ENCODE results near the gene PSMG4. TPM values are rescaled to one million over a fixed set of nuclear protein-coding genes. Genes with fewer than 3 reads are reported as not detected.
A peak's percentile ranks its signal among the peaks of the same experiment; 100 is the strongest.

The PSMG4 gene
- total and polyA plus RNA-seq, 9 of the 15 experiments (the other 6 are each of a cell fraction or from before 2014, with no cell fraction given): 12.9 to 185 (median 52.0) TPM

DNA sequence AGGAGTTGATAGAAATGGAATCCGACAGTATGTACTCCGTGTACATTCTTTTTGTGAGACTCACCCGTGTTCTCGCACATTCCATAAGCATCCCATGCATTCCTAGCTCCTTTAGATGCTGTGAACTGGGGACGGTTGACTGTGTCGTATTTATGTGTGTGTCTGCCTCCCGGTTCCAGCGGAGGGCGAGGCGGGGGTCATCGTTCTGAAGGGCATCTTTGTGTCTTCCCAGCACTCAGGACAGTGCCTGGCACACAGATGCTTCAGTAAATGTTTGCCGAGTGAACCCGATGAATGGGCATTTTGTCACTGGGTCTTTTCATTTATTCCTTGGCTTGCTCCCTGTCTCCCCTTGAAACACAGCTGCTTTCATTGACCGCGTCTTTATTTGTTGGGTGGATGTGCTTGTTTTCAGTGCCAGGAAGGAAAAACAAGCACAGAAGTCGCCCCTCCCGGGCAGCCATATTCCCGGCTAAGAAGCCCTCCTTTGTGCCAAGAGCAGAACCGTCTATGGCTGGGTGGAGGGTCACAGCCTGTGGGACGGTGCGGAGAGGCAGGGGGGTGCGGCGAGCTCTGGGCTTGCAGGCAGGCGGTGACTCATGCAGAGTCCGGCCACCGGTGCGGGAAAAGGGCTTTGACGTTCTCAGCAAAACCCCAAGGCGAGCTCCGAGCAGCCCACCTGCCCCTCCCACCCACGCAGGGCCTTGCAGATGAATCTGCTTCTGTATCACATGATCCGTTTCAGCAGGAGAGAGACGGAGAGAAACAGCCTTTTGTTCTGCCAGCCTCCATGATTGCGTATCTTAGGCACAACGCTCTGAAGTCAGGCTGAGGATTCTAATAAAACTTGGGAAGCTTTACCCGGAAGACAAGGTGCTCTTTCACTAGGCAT lies 11.2 kb upstream of the PSMG4 start (continued):
- TF ChIP-seq, protein P1, sequence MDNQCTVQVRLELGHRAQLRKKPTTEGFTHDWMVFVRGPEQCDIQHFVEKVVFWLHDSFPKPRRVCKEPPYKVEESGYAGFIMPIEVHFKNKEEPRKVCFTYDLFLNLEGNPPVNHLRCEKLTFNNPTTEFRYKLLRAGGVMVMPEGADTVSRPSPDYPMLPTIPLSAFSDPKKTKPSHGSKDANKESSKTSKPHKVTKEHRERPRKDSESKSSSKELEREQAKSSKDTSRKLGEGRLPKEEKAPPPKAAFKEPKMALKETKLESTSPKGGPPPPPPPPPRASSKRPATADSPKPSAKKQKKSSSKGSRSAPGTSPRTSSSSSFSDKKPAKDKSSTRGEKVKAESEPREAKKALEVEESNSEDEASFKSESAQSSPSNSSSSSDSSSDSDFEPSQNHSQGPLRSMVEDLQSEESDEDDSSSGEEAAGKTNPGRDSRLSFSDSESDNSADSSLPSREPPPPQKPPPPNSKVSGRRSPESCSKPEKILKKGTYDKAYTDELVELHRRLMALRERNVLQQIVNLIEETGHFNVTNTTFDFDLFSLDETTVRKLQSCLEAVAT (IDR thresholded peaks at IDR 0.05): 0 out of 4 replicates have a peak, but pooled peaks of 1 of the 2 experiments have one; percentile 17
- TF ChIP-seq CEBPG (CRISPR knock-in tag; IDR thresholded peaks at IDR 0.05) (no peak), CEBPG (tag; conservative IDR thresholded peaks at IDR 0.05 in 1 of 2, IDR thresholded peaks at IDR 0.05 in 1 of 2) (no peak), ZBTB17 (CRISPR knock-in tag; IDR thresholded peaks at IDR 0.05) (peak; percentile 42; the same call in 1 of the 2 replicates), ZC3H4 (CRISPR knock-in tag; IDR thresholded peaks at IDR 0.05; ENCODE audit: borderline replicate concordance) (no peak), CXXC5 (CRISPR knock-in tag; IDR thresholded peaks at IDR 0.05) (peak; percentile 44; the same call in 1 of the 2 replicates), SPI1 (IDR thresholded peaks at IDR 0.05; ENCODE audit: borderline replicate concordance, low read depth, low read length) (no peak), ARID2 (IDR thresholded peaks at IDR 0.05) (no peak), TCF7 (IDR thresholded peaks at IDR 0.05; ENCODE audit: borderline replicate concordance) (no peak), FIP1L1 (IDR thresholded peaks at IDR 0.05; ENCODE audit: low read depth, low read length, poor library complexity, severe bottlenecking) (no peak), KDM4B (IDR thresholded peaks at IDR 0.05; ENCODE audit: borderline replicate concordance in 2 of 2, low read depth in 1 of 2) (no peak), ZNF764 (CRISPR knock-in tag; IDR thresholded peaks at IDR 0.05; ENCODE audit: low read depth) (no peak), ZBTB7A (IDR thresholded peaks at IDR 0.05; ENCODE audit: borderline replicate concordance, control insufficient read depth, low read depth, low read length) (peak; percentile 90; the same call in 1 of the 2 replicates)
- TF ChIP-seq, protein P2, sequence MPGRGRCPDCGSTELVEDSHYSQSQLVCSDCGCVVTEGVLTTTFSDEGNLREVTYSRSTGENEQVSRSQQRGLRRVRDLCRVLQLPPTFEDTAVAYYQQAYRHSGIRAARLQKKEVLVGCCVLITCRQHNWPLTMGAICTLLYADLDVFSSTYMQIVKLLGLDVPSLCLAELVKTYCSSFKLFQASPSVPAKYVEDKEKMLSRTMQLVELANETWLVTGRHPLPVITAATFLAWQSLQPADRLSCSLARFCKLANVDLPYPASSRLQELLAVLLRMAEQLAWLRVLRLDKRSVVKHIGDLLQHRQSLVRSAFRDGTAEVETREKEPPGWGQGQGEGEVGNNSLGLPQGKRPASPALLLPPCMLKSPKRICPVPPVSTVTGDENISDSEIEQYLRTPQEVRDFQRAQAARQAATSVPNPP (IDR thresholded peaks at IDR 0.05; ENCODE audit: borderline replicate concordance, insufficient read depth, insufficient read length): no peak
- TF ChIP-seq, protein P3, sequence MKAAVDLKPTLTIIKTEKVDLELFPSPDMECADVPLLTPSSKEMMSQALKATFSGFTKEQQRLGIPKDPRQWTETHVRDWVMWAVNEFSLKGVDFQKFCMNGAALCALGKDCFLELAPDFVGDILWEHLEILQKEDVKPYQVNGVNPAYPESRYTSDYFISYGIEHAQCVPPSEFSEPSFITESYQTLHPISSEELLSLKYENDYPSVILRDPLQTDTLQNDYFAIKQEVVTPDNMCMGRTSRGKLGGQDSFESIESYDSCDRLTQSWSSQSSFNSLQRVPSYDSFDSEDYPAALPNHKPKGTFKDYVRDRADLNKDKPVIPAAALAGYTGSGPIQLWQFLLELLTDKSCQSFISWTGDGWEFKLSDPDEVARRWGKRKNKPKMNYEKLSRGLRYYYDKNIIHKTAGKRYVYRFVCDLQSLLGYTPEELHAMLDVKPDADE (conservative IDR thresholded peaks at IDR 0.05; ENCODE audit: control insufficient read depth, low read depth, low read length): no peak
- TF ChIP-seq, protein P4, sequence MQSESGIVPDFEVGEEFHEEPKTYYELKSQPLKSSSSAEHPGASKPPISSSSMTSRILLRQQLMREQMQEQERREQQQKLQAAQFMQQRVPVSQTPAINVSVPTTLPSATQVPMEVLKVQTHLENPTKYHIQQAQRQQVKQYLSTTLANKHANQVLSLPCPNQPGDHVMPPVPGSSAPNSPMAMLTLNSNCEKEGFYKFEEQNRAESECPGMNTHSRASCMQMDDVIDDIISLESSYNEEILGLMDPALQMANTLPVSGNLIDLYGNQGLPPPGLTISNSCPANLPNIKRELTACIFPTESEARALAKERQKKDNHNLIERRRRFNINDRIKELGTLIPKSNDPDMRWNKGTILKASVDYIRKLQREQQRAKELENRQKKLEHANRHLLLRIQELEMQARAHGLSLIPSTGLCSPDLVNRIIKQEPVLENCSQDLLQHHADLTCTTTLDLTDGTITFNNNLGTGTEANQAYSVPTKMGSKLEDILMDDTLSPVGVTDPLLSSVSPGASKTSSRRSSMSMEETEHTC (IDR thresholded peaks at IDR 0.05): peak; percentile 65; the same call in 1 of the 2 replicates
